Gastroesophageal sphincter (tissue), 3 donors: Measurements from ENCODE around the gene FOXN1.

Experiments used
- CTCF ChIP-seq, 4 experiments: fragments of 200-600 bp in 2 of 4; fragments of 450-650 bp in 2 of 4; sonication (generic) in 1 of 4; IDR thresholded peaks; one replicate each; pipeline ENCODE4 v1.5.1; 2017 to 2019; ENCODE audit warnings: antibody characterized with exemption in 4 of 4, mild to moderate bottlenecking in 2 of 4, moderate library complexity in 2 of 4
- POLR2AphosphoS5 ChIP-seq: sonication (generic); formaldehyde crosslinking; IDR thresholded peaks from one replicate; pipeline ENCODE4 v1.6.1; 2017; ENCODE audit warnings: antibody characterized with exemption

- TF ChIP-seq POLR2AphosphoS5 (no peak), CTCF (IDR thresholded peaks at IDR 0.05) (no peak)
These were observed 38.6 kb upstream of the FOXN1 start for GRCh38 chr17:28467456-28468025.
